ENCODE results near the gene HAND1.

The HAND1 gene

DNA sequence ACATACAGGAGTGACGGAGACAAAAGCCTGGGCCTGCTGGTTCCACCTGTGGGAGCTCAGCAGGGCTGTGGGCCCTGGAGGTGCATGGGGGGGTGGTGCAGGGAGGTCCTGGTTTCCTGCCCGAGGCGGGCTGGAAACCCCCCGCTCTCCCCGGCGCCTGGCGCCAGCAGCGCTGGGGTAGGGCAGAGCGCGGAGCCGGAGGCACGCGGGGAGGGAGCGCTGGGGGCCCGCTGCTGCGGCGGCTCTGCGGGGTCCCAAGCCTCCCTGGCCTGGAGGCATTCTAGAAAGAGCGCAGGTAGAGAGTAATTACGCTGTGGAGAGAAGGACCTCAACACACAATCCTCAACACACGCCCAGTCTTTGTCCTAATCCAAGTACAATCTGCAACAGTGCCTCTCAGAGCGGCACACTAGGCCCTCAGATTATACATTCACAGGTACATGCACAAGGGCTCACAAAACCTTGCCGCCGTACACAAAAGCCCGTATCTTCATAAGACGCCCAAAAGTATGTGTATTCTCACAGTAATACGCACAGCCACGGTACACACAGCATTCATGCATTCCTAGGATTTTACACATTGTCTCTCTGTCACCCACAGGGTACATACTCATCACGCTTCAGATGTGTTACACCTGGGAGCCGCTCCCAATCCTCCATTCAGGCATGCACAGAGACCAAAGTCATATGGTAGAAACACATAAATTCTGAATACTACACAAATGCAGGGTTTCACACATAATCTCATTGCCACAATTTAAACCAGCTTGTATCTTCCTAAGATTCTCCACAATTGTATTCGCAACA lies 2.1 kb upstream of the HAND1 start:
- DNase-seq (ENCODE audit: extremely low read depth in 1 of 2, low read depth in 1 of 2) = no peak

DNA sequence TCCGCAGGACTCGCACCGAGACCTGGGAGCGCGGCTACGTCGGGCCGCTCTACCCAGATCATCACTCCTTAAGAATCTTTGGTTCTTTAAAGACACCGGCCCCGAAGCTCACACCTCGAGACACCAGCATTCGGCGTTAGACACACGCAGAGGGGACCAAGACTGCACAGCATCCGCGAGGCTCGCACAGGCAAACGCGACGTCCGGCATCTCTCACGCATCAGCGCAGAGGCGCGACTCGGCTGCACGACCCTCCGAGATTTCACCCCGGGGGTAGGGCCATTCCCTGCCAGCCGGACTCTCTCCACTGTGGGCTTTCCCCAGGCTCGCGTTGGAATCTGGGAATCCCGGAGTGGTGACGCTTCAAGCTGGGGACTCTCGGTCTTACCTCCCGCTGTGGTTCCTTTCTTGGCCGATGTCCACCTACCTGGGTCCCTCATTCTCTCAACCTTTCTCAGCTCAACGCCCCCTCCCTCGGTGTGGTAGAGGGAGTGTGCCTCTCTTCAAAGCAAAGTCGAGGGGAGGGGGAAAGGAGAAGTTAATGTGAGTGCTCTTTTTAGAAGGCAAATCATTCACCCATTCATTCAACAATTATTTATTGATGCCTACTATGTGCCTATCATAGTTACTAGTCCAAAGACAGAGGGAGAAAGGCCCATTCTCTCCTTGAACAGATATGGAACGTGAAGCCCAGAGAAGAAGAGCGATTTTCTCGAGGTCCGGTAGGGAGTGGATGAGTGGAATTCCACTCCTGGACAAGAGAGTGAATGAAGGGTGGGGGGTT lies 1.3 kb upstream of the HAND1 start:
- no peak for DNase-seq (ENCODE audit: extremely low read depth in 1 of 2, low read depth in 1 of 2)

DNA sequence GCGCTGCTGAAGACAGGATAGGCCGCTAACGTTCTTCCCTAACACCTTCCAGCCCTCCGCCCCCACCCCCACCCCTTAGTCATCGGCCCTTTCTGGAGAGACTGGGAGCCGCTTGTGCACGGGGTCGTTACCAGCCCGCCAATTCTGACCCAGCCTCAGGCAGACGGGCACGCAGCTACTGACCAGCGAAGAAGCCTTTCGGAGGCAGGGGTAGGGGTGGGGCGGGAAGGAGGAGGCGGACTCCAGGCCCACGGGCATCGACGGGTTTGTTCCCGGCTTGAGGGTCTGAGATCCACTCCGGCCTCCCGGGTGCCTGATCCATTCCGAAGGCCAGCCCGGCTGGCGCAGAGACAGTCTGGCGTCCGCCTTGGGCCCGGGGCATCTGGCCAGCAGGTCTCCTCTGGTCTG lies 729 bp upstream of the HAND1 start:
- DNase-seq (ENCODE audit: extremely low read depth in 1 of 2, low read depth in 1 of 2) = no peak

DNA sequence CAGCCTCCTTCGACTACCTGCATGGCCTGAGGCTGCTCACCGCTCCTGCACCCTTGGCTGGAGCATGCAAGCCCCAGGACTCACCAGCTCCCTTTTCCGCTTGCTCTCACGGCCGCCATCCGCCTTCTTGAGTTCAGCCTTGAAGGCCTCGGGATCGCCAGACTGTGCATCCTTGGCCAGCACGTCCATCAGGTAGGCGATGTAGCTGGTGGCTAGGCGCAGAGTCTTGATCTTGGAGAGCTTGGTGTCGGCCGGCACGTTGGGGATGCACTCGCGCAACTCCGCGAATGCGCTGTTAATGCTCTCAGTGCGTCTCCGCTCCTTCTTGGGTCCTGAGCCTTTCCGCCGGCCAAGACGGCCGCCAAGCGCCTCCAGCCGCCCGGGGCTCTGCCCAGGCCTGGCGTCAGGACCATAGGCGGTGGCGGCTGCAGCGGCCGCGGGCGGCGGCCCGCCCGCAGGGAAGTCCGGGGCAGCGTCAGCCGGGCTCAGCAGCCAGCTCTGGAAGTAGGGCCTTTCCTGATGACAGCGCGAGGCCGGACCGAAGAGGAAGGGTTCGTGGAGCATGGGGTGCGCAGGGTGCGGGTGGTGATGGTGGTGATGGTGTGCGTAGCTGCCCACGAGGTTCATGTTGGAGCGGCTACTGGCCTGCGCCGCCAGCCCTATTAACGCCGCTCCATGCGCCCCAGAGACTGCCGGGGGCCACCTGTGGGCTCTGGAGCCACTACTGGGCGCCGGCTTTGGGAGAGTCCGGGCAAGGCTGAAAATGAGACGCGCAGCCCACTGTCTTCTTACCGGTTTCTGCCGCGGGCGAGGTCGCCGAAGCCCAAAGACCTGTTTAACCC lies 424 bp downstream of the HAND1 start:
- no peak for DNase-seq (ENCODE audit: extremely low read depth in 1 of 2, low read depth in 1 of 2)

DNA sequence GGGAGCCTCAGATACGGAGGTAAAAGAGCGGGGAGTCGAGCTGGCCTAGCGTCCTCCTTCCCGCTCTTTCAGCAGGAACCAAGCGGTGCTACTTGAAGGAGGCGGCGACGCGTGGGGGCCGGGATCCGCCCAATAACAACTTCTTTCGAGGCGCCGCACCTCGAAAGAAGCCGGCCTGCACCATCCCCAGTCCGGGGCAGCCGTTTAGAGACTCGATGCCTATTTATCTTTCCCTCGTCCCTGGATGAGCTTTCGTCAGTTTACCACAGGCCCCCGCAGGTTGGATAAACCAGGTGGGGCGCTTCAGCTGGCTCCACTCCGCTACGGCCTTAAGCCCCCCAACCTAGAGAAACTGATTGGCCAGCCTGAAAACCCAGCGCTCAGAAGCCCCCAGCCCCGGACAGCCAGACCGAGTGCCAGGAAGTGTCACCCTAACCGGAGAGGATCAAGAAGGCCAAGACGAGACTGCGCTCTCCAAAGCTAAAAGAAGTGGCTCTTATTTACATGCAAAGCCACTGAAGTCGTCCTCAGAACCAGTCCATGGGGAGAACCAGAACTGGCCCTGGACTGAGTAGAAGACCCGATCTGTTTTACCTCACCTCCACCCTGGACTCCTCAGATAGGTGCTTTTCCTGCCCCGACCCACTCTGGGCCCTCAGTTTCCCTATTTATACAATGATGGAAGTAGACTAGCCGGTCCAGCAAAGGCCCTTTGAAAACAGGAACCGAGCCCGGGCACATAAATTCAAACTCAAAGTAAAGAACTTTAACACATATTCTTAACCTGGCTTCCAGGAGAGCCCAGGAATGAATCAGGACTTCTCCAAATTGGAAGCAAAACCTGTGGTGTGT lies 1.4 kb downstream of the HAND1 start:
- DNase-seq (ENCODE audit: extremely low read depth in 1 of 2, low read depth in 1 of 2) = no peak

DNA sequence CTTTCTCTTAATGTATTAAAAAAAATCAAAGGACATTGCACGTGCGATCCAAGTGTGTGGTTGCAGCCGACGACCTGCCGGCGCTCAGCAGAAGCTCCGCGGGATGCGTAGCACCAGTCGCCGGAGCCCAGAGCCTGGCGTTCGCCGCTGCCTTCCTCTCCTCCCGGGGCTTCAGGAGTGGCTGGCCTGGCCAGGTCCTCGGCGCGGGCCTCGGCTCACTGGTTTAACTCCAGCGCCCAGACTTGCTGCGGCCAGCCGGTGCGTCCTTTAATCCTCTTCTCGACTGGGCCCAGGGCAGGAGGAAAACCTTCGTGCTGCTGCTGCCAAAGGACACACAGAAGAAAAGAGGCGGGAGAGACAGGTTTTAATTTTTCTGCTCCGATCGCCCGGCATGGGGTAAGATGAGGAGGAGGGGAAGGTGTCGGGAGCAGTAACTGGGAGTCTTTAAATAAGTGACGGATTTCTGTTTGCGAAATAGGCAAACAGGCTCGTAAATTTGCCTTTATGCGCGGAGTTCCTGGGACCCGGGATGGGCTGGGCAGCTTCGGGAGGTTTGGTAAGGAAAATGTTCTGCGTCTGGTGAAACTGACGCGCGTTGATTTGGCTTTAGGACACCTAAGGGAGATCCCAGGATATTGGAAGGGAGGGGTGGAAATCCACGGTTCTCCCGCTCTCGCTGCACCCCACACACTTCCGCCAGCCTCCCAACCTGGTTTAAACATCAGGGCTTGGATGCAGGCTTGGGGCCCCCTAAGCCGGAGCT lies 2.3 kb downstream of the HAND1 start:
- DNase-seq (ENCODE audit: extremely low read depth in 1 of 2, low read depth in 1 of 2) = no peak

DNA sequence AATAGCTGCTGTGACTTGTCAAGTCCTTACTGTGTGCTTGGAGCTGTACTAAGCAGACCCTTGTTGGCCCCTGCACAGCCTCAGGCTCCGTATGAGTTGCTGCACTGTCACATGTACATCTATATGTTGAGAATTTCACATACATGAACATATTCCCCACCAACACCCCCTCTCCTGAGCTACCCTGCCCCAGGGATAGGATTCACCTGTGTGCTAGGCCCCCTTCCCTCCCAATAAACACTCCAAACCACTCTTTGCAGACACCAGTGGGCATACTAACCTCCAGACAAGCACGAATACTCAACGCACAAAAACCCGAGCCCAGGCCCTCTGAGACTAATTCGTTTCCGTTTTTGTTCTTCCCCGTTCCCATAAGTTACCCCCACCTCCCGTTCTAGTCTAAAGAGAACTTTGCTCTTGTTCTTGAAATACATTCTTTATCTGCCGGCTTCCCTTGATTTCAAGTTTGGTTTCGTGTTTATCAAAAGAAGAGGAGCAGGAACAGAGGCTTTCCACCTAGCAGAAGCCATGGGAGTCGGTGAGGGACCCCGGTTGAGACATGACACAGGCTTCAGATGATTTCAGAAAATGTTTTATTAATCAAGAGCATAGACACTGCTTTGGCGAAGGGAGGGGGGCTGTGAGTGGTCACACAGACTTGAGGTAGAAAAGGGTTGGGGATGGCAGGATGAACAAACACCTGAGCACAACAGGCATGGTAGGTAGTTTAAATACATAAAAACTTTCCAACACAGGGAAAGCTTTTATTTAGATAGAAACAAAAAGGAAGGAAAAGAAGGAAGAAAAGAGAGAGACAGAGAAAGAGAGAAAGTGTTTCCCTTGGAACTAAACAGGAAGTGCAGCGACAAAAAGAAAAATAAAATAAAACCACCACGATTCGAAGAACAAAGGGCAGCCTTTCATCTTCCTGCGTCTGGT lies 3.4 kb downstream of the HAND1 start:
- DNase-seq (ENCODE audit: extremely low read depth in 1 of 2, low read depth in 1 of 2) = no peak

DNA sequence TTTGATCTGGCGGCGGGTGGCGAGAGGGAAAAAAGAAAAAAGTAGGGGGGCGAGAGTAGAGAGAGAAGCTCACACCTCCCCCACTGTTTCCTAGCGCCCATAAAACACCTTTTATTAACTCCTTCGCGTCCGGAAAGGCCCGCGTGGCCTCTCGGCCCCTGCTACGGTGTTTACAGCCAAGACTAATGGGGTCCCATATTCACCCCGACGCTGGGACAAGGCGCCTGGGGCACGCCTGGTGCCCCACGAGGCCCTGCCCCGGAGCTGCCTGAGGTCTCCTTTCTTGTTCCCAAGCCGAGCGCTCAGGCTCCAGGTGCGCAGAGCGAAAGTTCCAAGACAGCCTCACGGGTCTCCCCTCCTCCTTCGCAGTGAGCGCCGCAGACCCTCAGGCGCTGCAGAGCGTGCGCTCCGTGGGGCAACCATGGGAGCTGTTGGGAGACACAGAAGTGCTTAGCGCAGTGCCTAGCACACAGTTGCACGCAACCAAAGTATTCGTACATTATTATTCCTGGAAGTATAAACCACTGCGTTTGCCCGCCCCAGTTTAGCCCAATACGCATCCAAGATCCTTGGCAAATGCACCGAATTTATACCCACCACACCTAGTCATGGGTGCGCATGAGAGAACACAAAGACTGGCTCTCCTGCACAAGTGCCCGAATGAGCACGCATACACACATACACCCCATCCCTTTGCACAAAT lies 4.3 kb downstream of the HAND1 start:
- DNase-seq (ENCODE audit: extremely low read depth in 1 of 2, low read depth in 1 of 2) = no peak

DNA sequence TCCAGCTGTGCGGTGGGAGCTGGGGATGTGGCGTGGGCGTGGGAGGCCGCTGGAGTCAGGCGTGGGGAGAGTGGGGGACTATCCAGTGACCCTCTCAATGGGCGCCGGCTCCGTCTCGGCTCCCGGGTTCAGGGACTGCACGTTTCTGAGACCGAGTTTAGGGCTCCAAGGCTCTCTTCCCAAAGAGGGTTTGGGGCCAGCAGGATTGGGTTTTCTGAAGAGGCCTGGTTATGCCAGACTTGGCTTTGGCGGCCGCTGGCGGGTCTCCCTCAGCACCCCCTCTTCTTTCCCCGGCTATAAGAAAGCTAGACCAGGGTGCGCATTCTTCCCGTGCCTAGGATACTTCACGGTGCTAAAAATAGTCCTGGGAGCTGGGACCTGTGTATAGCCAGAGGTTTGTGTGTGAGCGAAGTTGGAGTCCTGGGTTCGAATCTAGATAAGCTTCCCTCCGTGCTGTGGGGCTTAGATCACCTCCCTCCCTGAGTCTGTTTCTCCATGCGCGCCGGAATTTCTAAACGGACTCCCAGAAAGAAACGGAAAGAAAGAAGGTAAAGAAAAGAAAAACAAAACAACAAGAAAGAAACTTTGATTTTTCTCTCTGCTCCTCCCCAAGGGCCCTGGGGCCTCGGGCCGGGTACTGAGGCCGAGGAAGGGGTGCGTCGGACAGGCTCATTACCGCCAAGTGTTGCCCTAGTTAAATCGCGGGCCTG lies 5.0 kb downstream of the HAND1 start:
- no peak for DNase-seq (ENCODE audit: extremely low read depth in 1 of 2, low read depth in 1 of 2)

DNA sequence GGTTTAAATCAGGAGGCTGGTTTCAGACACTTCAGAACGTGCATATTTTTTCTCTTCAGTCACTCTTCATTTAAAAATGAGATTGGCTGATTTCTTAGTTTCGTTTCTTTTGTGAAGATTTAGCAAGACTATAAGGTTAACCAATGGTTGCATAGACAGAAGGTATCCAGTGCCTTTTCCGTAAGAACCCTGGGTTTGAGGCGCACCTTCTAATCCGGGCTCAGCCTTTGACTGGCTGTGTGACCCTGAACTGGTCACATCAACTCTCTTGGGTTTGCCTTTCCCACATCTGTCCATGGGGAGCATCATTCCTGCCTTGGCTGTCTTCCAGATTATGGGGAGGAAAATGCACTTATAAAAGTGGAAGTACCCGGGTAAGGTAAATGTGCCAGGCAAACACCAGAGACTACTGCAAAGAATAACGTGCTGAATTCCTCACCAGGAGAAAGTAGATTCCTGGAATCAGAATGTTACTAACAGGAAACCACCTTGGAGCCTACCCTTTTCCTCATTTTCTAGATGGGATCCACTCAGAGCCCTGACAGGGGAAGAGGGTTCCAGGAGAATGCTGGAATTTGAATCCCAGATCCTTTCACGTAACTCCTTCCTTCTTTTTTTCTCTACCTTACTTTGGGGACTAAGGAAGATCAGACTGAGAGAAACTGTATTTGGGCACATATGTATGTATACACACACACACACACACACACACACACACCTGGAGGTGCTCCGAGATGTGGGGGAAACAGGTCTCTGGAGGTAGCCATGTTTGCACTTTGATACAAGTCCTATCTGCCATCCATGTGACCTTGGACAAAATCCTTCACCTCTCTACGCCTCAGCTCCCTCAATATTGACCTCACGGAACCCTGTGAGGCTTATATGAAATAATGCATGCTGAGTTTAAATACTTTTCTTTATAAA lies 6.8 kb downstream of the HAND1 start:
- DNase-seq (ENCODE audit: extremely low read depth in 1 of 2, low read depth in 1 of 2) = no peak

DNA sequence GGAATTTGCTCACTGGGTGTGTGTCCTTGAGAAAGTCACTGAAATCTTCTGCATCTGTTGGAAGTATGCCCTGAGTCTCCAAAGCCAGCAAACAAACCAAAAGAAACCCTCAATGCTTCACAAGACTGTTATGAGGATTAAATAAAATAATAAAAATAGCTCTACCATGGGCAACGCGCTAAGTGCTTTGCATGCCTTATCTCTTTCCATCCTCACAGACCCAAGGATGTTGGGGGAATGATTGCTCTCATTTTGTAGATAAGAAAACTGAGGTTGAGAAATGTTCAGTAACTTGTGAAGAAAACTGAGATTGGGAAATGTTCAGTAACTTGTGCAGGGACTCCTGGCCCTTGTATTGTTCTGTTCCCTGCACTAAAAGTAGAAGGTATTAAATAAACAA lies 7.9 kb downstream of the HAND1 start:
- no peak for DNase-seq (ENCODE audit: extremely low read depth in 1 of 2, low read depth in 1 of 2)

DNA sequence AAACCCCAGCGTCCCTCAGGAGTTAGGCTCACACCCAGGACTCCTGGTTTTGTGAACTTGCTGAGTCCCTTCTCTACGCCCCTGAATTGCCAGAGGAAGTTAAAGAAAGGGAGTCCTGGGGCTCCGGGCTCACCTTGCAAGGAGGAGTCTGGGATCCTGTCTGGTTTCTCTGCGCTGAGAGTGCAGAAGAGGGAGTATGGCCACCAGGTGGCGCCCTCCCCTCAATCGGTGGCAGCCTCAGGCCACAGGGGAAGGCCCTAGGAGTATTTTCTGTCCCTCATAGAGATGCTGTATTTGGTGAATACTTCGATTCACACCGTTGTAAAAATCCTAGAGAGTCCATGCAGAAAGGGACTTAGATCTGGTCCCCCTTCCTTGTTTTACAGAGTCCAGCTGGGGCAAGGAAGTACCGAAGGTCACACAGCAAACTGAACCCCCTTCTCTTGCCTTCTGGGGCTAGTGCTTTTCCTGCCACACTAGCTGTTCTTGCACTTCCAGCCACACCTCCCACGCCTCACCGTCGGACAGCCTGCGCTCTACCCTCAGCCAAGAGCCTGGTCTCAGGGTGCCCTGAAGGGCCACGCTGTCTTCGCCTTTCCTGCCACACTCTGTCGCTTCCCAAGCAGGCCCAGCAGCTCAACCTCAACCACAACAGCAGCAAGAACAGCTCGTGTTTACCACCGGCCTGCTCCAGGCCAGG lies 10.2 kb downstream of the HAND1 start:
- DNase-seq (ENCODE audit: extremely low read depth in 1 of 2, low read depth in 1 of 2) = peak in 1 of 2 donors; percentile 68

DNA sequence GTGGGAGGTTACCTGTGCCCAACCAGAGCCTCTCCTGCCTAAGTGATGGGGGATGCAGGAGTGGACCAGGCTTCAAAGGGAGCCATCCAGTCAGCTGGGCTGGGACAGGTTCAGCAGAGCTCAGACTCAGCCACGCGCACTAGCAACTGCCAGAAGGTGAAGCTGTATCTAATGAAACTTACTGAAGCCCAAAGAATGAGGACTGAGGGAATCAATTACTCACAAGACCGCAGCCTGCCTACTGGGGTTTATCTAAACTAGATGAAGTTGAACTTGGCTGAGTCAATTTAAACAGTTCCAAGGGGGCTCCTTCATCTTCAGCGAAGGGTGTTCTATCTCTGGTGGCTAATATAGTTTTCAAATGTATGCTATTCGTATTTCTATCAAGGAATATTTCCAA lies 11.4 kb downstream of the HAND1 start:
- no peak for DNase-seq (ENCODE audit: extremely low read depth in 1 of 2, low read depth in 1 of 2)

DNA sequence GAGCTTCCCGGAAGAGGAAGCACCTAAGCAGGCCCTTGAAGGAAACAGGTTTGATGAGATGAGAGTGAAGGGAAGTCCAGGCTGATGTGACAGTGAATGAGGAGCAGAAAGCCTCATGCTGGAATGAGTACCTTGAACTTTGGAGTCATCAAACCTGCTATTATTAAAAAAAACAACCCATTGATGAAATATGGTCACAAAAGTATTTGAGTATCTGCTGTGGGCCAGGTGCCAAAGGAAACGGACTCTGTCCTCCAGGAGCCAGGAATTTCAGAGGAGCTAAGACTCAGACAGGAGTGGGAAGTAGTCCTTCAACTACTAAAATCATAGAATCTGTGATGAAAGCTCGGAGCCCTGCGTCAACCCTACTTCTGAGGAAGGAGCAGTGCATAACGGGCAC lies 11.9 kb downstream of the HAND1 start:
- no peak for DNase-seq (ENCODE audit: extremely low read depth in 1 of 2, low read depth in 1 of 2)

DNA sequence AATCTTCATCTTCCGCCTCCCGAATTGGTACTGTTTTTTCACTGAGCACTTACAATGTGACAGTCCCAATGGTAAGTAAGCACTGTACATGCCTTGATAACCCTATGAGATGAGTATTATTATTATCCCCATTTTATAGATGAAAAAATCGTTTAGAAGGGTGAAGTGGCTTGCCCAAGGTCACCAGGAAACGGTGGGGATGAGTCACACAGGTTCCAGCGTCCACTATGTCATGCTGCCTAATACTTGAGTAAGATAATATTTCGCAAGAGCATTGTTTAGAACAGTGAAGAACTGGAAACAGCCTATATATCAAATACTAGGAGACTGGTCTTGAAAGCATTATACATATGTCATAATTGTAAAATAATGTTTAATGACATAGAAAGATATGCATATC lies 12.9 kb downstream of the HAND1 start:
- no peak for DNase-seq (ENCODE audit: extremely low read depth in 1 of 2, low read depth in 1 of 2)

DNA sequence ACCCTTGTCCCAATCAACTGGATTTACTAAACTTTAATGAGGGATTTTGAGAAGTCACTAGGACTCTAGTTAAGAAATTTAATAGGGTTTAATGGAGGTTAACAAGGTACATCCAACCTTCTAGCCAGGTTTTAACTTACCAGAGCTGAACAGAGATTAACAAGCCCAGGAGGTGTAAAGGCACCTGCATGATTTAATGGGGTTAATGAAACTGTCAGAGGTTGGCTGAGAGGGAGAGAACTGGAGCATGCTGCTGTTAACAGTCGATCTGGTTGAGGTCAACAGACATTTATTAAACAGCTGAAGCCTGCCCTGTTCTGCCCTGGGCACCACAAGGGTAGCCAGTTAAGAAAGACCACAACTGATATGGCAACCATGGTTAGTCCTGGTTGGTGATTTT lies 13.6 kb downstream of the HAND1 start:
- no peak for DNase-seq (ENCODE audit: extremely low read depth in 1 of 2, low read depth in 1 of 2)

Data from activated CD8-positive, alpha-beta memory T cell treated with anti-CD3 and anti-CD28 coated beads for 1 hour (primary cell).